HG03469 (cell line): ENCODE data around the gene ST8SIA6.

Source experiments
- ATAC-seq: cut with Tn5 transposase; IDR thresholded peaks from one replicate; pipeline ENCODE4 v1.9.1; 2021; ENCODE audit warnings: mild to moderate bottlenecking, moderate library complexity, moderate number of reproducible peaks; ENCODE audit not compliant: unreplicated experiment

ST8SIA6 gene

GRCh38 chr10:17276756-17277424 is 177.5 kb downstream of the ST8SIA6 start:
- no peak for ATAC-seq

DNA sequence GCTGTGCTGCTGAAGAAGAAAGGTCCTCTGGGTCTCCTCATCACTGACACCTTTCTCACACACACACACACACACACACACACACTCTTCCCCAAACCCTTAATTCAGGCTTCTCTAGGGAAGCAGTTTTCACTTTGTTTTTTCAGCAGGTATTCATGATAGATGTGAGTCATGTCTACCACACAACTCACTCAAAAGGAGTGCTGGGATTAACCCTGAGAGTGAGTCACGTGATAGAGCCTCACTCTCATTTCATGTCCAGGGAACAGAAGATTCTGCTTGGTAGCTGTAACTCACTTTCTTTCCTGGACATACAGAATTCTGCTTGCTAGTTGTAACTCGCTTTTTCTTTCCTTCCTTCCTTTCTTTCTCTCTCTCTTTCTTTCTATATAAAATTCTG is 181.0 kb downstream of the ST8SIA6 start:
- no peak for ATAC-seq

- ATAC-seq: no peak
These were observed 181.7 kb downstream of the ST8SIA6 start for GRCh38 chr10:17272648-17273047.
